Upper lobe of left lung (tissue), 4 donors: ENCODE results near the gene THEM5.

Experiments used
- EP300 ChIP-seq, 4 donors: sonication (generic); formaldehyde crosslinking; IDR thresholded peaks; one replicate each; pipeline ENCODE4 v1.5.1; 2017; ENCODE audit warnings: antibody characterized with exemption in 4 of 4, control low read depth in 2 of 4
- POLR2A ChIP-seq, 4 donors: fragments of 450-650 bp; IDR thresholded peaks; one replicate each; pipeline ENCODE4 v1.5.1; 2016 to 2017; ENCODE audit warnings: antibody characterized with exemption in 4 of 4, mild to moderate bottlenecking in 2 of 4
- TF ChIP-seq, protein P1 (sequence below), 6 experiments: fragments of 450-650 bp in 4 of 6; fragments of 200-600 bp in 2 of 6; sonication (generic) in 2 of 6; IDR thresholded peaks; one replicate each; pipeline ENCODE4 v1.5.1; 2016 to 2019; ENCODE audit warnings: antibody characterized with exemption in 6 of 6

DNA sequence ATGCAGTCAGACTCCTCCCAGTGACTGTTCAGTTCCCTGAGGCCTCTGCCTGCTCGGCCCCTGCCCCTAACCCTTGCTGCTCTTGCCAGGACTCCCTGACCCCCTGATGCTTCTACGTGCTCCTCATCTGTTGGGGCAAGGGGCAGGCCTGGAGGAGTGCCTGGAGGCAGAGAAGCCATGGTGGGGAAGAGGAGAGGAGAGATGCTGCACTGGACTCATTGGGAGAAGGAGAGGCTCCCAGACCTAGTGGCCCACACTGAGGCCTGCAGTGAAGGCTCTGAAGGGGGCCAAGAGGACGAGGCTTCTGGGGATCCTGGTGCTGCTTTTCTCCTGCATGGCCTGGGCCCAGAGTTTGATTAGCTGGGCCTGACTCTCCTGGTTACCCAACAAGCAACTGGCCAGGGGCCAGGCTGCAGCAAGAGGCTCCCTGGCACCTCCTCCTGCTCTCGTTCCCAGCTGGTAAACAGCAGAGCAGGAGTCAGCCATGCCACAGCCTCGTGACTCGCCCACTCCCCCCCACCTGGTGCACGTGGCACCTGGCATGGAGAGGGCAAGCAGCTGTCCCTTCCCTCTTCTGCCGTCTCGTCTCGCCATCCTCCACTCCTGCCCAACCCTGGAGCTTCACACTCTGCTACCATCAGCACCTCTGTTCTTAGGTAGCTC, 21.1 kb downstream of the THEM5 start:
- TF ChIP-seq, protein P1, sequence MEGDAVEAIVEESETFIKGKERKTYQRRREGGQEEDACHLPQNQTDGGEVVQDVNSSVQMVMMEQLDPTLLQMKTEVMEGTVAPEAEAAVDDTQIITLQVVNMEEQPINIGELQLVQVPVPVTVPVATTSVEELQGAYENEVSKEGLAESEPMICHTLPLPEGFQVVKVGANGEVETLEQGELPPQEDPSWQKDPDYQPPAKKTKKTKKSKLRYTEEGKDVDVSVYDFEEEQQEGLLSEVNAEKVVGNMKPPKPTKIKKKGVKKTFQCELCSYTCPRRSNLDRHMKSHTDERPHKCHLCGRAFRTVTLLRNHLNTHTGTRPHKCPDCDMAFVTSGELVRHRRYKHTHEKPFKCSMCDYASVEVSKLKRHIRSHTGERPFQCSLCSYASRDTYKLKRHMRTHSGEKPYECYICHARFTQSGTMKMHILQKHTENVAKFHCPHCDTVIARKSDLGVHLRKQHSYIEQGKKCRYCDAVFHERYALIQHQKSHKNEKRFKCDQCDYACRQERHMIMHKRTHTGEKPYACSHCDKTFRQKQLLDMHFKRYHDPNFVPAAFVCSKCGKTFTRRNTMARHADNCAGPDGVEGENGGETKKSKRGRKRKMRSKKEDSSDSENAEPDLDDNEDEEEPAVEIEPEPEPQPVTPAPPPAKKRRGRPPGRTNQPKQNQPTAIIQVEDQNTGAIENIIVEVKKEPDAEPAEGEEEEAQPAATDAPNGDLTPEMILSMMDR (IDR thresholded peaks at IDR 0.05), result no peak
- TF ChIP-seq EP300 (IDR thresholded peaks at IDR 0.05) (peak in 1 of 4 donors; percentile 86), POLR2A (IDR thresholded peaks at IDR 0.05) (peak in 1 of 4 donors; percentile 12)
